Measurements from ENCODE around the gene SEH1L.
"Not testable (repeated sequence)": the region's sequence is repeated elsewhere in the genome, so short reads cannot be mapped to it uniquely, and the experiment has no call there.

SEH1L gene

DNA sequence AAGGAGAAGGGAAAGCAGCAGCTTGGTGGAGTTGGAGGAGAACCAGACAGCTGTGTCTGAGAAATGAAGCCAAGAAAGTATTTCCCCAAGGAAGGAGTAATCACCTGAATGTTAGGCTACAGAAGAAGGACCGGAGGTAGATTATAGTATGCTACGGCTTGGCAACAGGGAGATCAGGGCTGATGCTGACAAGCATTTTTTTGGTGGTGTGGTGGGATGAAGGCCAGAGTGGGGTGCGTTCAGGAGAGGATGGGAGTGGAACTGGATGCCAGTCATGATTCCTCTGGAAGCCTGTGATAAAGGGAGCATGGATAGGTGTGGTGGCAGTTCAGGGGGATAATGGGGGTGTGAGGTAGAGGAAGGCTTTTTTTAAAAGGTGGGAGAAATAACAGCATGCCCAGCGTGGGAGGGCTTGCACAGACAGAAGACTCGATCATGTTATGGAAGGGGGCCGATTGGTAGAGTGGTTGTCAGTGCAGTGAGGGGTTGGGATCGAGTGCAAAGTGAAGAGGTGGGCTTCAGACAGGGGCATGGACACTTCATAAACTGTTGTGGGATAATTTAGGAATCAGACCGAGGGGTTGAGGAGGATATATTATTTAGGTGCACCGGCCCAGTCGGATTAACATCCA, 49.0 kb downstream of the SEH1L start:
- no peak for DNase-seq

GRCh38 chr18:12997330-12997729, 49.5 kb downstream of the SEH1L start:
- DNase-seq: not testable (repeated sequence)

- DNase-seq: no peak
Measured at GRCh38 chr18:12998332-12999060, 50.7 kb downstream of the SEH1L start.

DNA sequence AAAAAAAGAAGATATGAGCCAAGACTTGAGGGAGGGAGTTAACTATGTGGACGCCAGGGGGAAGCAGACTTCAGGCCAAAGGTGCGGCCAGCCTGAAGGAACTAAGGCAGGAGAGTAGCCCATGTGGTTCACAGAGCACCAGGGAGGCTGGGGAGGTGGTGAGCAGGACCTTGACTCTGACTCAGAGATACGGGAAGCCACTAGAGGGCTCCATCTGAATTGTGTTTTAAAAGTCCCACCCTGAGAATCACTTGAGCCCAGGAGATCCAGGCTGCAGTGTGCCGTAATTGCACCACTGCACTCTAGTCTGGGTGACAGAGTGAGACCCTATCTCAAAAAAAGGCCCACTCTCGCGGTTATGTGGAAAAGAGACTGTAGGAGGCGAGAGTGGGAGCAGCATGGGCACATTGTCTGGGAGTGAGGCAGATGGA, 55.7 kb downstream of the SEH1L start:
- DNase-seq: no peak

DNA sequence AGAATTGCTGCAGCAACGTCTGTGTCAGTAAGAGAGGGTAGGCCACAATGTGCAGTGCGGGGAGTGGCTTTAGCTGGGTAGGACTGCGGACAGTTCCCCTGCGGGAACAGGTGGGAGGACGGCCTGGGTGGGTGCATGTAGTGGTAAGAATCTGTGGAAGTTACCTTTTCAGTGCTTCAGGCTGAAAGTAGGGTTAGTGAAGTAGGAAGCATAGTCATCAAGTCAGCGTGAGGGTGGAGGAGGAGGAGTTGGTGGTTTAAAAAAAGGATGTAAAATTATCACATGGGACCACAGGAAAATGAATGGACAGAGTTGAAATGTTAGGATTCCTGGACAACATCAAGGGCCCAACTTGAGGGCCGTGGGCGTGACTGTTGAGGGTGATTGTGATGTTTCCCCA, 56.6 kb downstream of the SEH1L start:
- DNase-seq: no peak

DNA sequence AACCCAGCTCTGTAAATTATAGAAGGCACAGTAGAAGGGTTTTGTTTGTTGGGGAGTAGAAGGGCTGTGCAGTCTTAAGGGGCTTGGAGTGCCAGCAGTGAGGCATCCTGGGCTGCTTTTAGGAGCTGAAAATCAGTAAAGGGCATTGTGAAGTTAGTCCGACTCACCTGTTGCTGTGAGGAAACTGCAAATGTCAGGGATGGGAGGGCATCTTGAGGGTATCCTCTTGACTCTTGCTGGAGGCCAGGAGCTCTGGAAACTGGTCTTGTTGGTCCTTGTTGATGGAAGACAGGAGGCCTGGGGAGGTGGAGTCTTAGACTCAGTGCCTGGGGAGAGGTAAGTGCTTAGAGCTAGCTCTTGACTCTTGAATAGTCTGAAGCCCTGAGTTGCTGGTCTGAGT, 57.5 kb downstream of the SEH1L start:
- no peak for DNase-seq

DNA sequence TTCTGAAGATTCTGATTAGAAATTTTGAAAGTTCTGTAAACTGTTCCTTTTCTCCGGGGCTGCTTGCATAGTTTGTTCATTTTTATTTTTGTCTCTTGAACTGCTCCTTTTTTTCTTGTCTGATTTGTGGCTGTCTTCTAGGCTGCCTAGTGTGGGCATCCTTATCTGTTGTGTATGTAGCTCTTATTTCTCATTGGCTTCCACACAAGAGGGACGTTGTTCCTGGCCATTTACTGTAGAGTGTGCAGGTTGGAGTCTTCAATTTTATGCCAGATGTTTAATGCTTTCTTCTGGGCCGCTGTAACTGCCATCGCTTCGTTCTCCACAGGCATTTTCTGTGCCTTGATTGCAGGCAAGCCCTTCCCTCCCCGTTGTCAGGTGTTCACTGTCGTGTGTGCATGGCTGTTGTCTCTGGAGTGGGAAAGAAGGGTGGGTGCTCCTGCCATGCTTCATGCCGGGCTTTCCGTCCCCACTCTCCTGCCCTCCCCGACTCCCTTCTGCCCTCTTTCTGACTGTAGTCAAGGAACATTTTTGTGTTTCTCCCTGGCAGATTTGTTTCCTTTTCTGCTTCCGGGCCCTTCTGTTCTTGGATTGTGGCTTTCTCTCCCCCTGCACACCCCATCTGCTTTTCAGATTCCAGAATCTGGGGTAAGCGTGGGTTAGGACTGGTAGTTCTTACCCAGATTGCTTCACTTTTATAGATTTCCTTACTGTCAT, 58.9 kb downstream of the SEH1L start:
- DNase-seq: no peak

DNA sequence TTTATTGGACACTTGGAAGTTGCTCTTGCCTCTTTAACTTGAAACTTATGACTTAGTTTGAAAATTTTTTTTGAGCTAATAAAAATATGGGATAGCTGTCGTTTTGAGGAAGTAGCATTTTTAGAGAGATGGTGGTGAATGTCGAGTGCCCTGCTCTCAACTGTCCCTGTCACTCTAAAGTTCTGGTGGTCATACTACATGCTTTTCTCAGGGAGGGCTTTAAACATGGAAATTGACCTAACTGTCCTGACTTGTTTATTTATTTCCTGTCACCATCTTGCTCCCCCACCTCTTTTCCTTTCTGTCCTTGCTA, 59.4 kb downstream of the SEH1L start:
- no peak for DNase-seq

DNA sequence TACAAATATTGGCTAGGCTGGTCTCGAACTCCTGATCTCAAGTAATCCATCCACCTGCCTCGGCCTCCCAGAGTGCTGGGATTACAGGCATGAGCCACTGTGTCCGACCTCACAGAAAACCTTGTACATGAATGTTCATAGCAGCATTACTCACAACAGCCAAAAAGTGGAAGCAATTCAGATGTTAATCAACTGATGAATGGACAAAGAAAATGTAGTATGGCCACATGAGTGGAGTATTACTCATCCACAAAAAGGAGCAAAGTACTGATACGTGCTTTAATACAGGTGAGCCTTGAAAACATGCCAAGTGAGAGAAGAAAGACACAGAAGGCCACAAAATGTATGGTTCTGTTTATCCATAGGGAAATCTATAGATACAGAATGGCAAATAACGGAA, 63.9 kb downstream of the SEH1L start:
- DNase-seq: no peak

DNA sequence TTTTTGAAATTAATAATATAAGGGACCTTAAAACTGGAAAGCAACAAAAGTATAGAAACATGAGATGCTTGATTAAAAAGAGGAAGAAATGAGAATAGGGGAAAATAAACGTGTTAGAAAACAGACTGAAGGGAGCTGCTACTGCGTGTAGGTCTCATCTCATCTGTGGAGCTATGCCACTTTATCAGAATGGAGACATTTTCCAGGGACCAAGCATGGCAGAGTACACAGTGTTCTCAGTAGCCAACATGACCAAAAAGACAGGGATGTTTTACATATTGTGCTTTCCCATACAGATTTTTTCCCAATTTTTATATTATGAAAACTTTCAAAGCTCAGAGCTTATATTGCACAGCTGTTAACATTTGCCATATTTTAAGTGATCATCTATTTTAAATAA, 66.4 kb downstream of the SEH1L start:
- no peak for DNase-seq

DNA sequence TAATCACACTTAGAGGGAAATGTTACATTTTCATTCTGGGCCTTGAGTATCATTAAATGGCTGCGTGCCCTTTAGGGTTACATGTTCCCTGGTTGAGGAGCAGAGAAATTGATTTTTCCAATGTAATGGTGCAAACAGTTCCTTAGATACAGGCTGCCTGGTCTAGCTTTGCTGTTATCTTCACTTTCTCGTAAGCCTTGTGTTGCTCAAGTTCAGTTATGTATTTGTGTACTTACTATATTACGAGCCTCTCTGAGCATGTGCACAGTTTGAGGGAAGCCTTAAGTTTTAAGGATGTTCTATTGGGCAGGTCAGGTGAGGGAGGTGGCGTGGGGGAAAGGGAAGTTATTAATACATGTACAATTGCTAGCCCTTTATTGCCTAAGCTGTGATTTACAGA, 67.0 kb downstream of the SEH1L start:
- no peak for DNase-seq

GRCh38 chr18:13017247-13017875, 69.5 kb downstream of the SEH1L start:
- no peak for DNase-seq

- DNase-seq: no peak
Measured at GRCh38 chr18:13018374-13018773, 70.6 kb downstream of the SEH1L start.

GRCh38 chr18:13019301-13019700, 71.5 kb downstream of the SEH1L start:
- DNase-seq: no peak

DNA sequence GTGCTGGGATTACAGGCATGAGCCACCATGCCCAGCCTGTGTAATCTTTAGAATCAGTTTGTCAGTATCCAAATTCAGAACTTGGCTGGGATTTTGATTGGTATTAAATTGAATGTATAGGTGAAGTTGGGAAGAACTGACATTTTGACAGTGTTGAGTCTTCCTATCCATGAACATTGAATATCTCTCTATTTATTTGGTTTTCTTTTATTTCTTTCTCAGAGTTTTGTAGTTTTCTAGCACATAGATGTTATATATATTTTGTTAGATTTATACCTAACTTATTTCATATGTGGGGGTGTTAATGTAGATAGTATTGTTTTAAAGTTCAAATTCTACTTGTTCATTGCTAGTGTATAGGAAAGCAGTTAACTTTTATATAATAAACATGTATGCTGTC, 74.8 kb downstream of the SEH1L start:
- no peak for DNase-seq

- DNase-seq: no peak
Measured at GRCh38 chr18:13025233-13025632, 77.4 kb downstream of the SEH1L start.

GRCh38 chr18:13026583-13027270, 78.9 kb downstream of the SEH1L start:
- DNase-seq: no peak

DNA sequence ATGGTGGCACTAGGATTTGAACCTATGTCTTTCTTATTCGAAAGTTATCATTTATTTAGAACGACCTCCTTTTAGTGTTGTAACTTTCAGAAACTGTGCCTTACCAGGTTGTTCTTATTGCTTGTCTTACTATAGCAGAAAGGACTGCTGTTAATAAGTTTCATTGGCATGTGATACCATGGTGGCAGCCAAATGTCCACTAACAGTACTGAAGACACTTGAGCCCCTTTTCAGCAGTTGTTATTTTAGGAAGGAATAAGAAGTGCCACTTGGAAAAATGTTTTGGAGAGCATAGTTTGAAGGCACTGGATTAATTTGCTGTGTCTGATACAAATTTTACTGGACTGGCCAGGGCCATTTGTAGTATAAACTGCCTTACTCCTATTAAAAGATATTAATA, 81.1 kb downstream of the SEH1L start:
- no peak for DNase-seq

DNA sequence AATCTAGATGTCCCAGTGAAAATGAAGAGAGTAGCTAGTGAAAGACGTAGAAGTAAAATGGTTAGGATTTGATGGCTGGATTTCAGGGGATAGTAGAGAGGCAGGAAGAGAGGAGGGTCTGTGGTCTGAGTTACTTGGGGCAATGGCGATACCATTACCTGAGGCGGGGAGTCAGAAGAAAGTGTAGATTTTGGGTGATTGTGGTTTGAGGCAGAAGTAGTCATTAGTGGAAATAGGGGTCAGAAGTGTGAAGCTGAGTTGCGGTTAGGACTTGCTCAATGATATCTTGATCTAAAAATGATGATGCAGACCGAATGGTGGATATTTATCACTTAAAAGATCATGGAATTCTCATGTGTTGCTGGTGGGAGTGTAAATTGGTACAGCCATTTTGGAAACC, 84.4 kb downstream of the SEH1L start:
- no peak for DNase-seq

GRCh38 chr18:13035249-13035914, 87.6 kb downstream of the SEH1L start:
- no peak for DNase-seq

DNA sequence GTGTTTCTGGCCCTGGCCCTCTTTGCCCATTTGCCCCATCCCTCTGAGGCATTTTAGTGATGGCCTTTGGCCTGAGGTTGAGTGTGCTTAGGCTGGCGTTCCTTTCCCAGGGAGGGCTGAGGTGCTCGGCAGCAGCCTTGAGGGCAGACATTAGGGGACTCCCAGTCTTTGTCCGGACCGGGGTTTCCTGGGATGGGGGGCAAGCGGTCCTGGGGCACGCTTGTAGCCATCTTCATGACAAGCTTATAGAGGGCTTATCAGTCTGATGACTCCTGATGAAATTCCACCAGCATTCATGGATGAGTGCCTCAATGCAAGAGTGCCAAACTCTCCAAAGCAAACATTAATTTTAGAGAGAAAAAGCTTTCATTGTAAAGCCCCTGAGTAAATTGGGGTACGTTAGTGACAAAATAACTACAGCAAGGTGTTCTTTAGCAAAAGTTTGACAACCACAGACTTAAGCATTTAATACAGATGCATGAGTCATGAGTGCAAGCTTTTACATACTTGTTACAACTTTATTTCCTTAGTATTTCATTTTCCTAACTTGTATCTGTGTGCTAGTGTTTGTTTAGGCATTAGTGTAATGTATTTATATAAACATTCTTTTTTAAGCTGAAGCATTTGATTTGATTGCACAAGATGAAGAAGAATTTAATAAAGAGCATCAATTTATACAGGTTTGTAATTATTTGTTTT, 89.0 kb downstream of the SEH1L start:
- no peak for DNase-seq
